Cerebellar nuclear complex (tissue), 1 donor: Measurements from ENCODE around the gene FAM180B.
"Not testable (repeated sequence)": the region's sequence is repeated elsewhere in the genome, so short reads cannot be mapped to it uniquely, and the experiment has no call there.

ENCODE experiments used
- DNase-seq, 2 experiments: peaks; one replicate each; lab custom pipeline; 2025; lab: John Stamatoyannopoulos, UW

Gene FAM180B, protein sequence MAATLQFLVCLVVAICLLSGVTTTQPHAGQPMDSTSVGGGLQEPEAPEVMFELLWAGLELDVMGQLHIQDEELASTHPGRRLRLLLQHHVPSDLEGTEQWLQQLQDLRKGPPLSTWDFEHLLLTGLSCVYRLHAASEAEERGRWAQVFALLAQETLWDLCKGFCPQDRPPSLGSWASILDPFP

DNA sequence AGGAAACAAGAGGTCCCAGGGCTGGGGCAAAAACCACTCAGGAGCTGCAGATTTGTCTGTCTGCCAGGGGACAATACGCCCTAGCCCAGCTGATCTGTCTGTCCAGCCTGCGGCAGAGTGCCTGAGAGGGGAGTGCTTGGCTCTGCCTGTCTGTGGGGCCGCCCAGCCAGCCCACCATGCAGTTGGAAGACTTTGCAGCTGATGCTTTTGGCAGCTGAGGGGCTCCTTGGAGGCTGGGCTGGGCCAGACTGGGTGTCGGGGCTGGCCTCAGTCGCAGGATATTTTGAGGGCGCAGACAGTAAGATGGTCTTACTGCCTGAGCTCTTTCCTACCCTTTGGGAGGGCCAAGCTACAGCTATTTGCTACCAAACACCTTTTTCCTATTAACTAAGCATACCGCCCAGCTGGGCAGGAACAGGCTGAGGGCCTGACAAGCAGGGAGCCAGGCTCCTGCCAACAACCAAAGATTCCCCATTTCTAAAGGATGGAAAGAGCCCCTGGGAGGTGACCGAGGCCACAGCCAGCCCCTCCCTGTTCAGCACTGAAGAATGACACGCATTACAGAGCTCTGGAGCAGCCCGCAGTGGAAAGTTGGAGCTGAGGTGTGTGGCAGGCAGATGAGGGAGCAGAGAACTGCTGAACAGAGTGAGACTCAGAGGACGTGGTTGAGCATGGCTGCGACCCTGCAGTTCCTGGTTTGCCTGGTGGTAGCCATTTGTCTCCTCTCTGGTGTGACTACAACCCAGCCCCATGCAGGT lies at the start of gene FAM180B:
Gene FAM180B, plus strand, starts transcription at position 581 of the 758 bp plus-strand sequence. Its CDS starts 91 bp downstream, at position 672.
- no peak for DNase-seq

DNA sequence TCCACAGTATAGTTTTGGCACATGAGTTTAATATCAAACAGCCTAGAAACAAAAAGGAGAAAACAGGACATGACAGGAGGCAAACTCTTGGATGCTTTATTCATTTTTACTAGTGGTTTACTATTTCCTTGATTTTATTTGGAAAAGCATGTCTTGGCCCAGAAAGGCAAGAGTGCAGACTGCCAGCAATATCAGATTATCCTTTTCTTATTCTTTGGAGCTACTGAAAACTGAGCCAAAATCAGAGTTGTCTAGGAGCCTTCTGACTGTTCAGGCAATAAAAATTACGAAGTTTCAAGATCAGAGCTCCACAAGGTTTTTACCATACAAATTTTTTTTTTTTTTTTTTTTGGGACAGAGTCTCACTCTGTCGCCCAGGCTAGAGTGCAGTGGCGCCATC lies 49.6 kb upstream of the FAM180B start:
- no peak for DNase-seq

DNA sequence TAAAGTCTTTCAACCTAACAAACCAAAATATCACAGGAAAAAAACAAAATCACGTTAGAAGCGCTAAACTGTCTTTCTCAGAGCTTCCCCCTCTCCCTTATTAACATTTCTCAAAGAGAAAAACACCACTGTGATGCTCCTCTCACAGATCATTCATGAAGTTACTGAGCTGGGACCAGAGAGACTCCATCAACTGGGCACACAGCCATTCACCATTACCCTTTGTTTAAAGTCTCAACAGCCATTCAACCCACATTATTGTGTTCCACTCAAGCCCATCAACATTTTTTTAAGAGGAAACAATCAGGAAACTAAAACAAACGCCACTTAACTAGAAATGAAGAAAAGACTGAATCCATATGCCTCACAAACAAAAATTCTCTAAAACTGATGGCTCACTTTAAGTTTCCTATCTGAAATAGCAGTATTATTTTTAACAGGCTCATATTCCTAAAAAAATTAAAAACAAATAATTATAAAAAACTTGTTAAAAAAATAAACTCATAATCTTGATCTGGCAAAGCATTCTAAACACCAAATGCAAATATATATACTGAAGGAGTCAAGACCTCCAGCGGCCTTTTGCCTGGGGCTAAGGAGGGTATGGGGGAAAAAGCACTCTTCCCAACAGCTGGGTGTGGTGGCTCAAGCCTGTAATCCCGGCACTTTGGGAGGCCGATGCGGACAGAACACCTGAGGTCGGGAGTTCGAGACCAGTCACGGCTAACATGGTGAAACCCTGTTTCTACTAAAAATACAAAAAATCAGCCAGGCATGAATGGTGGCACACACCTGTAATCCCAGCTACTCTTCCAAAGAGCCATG lies 47.5 kb upstream of the FAM180B start:
- no peak for DNase-seq

DNA sequence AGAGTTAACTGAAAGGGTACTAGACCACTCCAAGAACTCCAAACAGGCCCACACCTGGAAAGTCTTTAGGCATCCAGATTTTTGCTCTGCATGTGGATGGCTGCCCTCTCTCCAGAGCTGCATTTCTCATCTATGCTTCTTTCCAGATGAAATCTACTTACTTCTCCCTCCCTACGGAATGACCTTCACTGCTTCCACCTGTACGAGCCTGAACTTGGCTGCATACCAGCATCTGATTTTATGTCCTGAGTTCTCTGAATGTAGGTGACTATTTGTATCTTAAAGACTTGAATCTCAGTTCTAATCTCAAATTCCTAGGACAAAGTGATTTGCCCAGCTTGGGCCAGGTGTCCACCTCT lies 46.8 kb upstream of the FAM180B start:
- DNase-seq: no peak

DNA sequence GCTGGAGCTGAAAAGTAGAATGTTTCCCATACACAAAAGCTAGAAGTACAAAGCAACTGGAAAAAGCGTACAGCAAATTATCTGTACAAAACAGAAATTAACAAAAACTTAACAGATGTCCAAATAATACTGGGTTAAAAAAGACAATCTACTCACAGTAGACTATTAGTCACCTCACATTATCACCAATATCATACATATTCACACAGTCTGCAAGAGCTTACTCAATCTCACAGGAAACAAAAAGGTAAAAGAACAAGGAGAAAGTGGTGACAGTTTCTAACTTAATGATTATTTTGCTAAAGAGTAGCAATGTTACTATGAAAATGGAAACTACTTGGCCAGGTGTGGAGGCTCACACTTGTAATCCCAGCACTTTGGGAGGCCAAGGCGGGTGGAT lies 45.4 kb upstream of the FAM180B start:
- DNase-seq: no peak

DNA sequence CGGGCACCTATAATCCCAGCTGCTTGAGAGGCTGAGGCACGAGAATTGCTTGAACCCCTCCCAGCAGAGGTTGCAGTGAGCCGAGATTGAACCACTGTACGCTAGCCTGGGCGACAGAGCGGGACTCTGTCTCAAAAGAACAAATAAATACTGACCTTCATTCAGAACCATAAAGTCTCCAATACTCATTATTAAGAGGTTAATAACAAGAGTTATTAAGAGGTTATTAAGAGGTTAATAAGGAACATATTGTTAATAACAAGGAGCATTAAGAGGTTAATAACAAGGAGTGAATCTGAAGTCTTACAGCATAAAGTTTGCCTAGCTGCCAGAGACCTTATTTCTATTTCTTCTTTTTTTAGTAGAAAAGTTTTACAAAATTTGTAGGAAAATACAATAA lies 41.2 kb upstream of the FAM180B start:
- no peak for DNase-seq

DNA sequence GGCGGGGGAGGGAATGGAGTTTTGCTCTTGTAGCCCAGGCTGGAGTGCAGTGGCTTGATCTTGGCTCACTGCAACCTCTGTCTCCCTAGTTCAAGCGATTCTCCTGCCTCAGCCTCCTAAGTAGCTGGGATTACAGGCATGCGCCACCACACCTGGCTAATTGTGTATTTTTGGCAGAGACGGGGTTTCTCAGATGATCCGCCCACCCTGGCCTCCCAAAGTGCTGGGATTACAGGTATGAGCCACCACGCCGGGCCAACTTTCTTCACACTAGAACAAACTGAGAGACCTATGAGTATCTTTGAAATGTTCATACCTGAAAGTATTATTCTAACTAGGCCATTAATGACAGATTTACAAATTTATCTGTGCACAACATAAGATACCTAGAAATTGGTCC lies 40.2 kb upstream of the FAM180B start:
- not testable (repeated sequence) for DNase-seq

DNA sequence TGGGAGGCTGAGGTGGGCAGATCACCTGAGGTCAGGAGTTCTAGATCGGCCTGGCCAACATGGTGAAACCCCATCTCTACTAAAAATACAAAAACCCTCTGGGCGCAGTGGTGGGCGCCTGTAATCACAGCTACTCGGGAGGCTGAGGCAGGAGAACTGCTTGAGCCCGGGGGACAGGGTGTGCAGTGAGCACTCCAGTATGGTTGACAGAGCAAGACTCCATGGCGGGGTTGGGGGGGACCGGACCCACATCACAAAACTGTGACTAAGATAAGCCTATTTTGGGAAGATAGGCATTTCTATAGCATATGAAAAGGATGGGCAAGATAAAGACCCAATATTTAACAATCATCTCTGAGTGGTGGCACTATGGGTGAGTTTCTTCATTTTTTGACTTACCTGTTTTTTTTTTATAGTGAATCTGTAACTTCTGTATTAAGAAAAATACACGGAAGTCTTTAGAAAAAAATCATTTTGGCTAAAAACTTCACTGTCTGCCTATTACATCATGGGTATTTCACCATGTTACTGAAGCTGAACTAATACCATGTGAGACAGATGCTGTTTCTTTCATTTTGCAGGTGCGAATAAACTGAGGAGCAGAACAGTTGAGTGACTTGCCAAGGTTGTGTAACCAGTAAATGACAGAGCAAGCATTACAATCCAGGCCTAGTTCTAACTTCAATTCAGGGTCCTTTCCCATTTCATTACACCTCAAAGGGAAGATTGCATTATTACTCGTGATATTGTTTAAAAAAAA lies 36.0 kb upstream of the FAM180B start:
- DNase-seq: no peak

DNA sequence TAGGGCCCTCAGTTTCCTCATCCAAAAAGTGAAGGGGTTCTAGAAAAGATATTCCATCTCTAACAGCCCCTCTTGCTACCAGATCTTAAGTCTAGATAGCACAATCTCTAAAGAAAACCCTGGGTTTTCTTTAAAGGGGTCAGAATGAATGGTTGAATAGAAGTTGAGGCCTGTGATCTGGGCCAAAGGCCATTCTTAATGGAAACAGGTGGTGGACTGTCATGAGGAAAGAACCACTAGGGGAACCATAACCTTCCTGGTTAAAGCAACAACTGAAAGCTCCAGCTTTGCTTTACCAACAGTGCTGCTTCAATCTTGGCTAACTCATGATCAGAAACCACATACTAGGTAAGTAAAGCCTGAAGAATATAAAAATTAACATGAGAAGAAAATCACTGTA lies 35.4 kb upstream of the FAM180B start:
- DNase-seq: no peak

DNA sequence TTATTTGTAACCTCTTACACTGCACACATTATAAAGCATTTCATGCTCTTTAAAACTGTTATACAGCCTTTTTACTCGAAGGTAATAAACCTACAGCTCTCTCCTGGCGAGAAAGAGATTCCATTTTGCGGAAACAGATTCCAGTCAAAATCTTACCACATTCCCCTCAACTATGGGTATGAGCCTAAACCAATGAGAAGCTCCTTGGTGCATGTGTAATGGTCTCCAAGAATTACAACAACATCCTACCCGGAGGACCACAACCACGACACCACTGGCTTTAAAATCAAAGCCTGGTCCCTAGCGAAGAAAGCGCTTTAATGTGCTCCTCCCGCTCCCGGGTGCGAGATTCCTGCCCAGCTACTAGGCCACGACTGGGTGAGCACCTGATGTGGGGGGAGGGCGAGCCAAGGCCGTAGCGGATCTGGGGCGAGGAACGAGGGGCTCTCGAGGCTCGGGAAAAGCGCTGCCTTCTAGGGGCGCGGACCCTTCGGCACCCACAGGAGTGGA lies 34.4 kb upstream of the FAM180B start:
- no peak for DNase-seq

DNA sequence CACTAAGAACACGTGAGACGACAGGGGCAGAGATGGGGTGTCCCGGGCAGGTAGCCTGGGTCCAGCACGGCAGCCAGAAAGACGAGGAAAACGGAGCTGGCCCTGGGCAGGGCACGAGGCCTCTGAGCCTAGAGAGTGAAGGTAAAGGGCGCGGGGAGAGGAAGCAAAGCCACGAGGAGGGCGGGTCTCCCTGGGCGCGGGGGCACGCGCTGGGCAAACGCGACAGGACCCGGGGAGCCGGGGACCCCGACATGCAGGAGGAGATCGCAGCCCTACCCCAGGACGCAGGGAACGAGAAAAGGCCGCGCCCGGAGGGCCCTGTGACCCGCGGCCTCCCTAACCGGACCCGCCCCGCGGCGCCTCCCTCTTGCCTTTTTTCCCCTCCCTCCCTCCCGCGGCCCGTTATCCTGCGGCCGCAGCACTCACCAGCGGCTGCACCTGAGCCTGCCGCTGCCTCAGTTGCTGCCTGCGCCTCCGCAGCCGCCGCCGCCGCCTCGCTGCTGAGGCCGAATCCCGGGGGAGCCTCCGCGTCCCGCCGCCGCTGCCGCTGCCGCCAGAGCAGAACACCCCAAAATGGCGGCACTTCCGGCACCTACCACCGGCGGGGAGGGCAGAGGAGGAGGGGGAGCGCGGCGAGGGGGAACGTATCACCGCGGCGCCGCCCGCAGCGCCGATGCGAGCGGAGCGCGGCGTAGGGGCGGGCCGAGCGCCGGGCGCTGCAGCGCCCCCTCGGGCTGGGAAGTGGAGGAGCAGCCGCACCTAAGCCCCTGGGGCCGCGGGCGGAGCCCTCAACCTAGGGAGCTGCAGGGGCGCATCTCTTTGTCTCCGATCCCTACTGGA lies 33.7 kb upstream of the FAM180B start, which contains the start of gene CELF1:
Gene CELF1, minus strand, starts transcription at position 567 of the 840 bp plus-strand sequence. CDS start 53,609 bp downstream, outside the sequence.
- peak in 1 of 2 experiments; percentile 61 for DNase-seq

DNA sequence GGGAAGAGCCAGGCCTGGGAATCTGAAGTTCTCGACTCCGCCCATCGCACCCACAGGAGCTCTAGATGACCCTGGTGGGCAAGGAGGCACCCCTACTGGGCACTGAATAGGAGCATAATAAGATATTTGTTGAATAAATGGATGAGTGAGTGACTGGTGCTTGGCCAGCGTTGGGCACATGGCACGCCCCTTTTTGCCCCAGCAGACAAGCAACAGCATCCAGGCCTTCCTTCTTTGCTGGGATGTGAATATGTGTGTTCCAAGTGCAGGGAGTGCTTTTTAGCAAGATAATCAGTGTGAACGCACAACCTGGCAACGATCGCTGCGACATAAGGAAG lies 33.1 kb upstream of the FAM180B start:
- no peak for DNase-seq

DNA sequence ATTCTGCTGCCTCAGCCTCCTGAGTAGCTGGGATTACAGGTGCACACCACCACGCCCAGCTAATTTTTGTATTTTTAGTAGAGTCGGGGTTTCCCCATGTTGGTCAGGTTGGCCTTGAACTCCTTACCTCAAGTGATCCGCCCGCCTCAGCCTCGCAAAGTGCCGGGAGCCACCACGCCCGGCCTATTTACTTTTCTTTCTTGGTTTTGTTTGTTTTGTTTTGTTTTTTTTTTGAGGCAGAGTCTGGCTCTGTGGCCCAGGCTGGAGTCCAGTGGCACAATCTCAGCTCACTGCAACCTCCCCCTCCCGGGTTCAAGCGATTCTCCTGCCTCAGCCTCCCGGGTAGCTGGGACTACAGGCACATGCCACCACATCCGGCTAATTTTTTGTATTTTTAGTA lies 29.5 kb upstream of the FAM180B start:
- DNase-seq: not testable (repeated sequence)

DNA sequence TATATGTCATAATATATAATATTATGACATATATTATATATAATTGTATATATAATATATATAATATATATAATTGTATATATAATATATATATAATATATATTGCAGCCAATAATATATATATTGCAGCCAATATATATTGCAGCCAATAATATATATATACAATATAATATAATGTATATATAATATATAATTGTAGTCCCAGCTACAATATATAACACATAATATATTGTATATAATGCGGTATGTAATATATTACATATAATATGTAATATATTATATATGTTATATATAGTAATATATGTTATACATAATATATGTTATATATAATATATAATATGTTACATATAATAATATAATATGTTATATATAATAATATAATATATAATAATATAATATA lies 27.8 kb upstream of the FAM180B start:
- DNase-seq: no peak

DNA sequence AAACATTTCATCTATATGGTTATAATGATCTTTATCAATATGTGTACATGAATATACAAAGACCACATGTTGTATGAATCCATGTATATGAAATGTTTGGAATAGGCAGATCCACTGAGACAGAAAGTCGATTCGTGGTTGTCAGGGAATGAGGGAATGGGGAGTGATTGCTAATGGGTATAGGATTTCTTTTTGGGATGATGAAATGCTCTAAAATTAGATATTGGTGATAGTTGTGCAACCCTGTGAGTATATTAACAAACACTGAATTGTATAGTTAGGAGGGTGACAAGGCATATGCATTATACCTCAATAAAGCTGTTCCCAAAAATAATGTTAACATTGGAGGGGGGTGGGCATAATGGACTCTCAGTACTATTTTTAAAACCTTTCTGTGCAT lies 26.1 kb upstream of the FAM180B start:
- no peak for DNase-seq

DNA sequence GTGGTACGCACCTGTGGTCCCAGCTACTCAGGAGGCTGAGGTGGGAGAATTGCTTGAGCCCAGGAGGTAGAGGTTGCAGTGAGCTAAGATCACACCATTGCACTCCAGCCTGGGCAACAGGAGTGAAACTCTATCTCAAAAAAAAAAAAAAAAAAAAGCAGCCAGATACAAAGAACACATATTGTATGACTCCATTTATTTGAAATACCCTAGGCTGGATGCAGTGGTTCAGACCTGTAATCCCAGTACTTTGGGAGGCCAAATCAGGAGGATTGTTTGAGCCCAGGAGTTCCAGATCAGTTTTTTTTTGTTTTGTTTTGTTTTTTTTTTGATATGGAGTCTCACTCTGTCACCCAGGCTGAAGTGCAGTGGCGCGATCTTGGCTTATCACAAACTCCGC lies 24.1 kb upstream of the FAM180B start:
- not testable (repeated sequence) for DNase-seq

DNA sequence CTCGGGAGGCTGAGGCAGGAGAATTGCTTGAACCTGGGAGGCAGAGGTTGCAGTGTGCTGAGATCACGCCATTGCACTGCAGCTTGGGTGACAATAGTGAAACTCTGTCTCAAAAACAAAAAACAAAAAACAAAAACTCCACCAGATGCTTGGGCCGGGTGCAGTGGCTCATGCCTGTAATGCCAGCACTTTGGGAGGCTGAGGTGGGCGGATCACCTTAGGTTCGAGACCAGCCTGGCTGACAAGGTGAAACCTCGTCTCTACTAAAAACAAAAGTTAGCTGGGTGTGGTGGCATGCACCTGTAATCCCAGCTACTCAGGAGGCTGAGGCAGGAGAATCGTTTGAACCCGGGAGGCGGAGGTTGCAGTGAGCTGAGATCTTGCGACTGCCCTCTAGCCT lies 22.1 kb upstream of the FAM180B start:
- DNase-seq: not testable (repeated sequence)

DNA sequence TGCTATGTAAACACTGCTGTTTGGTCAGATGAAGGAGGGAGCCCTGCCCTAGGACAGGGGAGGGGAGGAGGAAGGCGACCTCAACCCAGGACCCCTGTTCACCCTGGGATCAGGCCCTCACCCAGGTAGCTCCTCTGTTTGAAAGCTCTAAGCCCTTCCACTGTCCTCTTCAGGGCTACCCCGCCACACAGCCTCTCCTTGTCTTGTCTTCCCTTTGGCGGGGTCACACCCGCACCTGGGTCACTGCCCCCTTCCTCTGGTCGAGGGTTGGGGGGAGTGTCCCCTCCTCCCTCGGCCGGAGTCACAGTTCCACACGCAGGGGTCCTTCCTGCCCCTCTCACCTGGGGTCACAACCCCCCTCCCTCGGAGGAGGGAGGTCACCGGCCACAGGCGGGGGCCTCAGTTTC lies 21.5 kb upstream of the FAM180B start:
- no peak for DNase-seq

DNA sequence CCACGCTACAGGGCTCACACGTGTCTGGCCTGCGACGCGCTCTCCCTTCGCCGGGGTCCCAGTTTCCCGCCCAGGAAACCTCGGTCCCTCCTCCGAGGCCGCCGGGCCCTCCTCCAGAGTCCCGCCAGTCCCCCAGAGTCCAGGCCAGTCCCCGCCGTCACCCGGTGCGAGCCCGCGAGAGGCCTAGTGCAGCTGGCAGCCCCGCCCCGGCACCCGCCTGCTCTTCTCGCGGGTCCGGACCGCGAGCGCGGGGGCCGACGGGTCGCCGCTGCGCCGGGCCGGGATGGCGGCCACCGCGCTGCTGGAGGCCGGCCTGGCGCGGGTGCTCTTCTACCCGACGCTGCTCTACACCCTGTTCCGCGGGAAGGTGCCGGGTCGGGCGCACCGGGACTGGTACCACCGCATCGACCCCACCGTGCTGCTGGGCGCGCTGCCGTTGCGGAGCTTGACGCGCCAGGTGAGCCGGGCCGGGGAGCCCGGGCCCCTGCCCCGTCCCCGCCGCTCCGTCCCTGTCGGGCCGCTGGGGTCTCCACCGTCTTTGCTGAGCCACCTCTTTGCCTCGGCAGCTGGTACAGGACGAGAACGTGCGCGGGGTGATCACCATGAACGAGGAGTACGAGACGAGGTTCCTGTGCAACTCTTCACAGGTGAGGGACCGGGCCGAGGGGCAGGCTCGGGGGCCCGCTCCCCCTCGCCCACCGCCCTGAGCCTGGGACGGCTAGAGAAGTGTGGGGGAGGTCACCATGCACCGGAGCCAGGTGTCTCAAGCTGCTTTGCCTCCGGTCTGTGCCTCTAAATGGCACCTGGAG lies 20.9 kb upstream of the FAM180B start, which contains the start of gene PTPMT1:
Gene PTPMT1, plus strand, starts transcription at position 260 of the 809 bp plus-strand sequence. Its CDS starts 24 bp downstream, at position 284.
- DNase-seq: no peak

DNA sequence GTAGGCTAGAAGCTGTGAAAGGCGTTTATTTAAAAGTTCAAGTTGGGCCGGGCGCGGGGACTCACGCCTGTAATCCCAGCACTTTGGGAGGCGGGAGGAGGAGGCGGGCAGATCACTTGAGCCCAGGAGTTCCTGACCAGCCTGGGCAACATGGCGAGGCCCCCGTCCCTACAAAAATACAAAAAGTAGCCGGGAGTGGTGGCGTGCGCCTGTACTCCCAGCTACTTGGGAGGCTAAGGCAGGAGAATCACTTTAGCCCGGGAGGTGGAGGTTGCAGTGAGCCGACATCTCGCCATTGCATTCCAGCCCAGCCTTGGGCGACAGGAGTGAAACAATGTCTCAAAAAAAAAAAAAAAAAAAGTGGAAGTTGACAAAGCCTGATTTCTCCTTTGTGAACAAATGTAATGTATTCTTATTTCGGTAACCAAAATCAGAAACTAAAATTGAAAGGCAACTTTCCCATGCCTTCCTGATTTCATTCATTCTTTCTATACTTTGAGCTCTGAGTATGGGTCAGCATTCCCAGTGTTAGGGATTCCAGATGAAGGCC lies 20.3 kb upstream of the FAM180B start:
- no peak for DNase-seq
